Fibroblast of skin of left biceps (primary cell): ENCODE data around the gene RAPGEF1.

Experiments used
- DNase-seq, 2 experiments: peaks; one replicate each; pipeline ENCODE4 v3.0.0-alpha.2; 2013; ENCODE audit warnings: low read depth in 2 of 2

RAPGEF1 gene

GRCh38 chr9:131605770-131606590 is 133.9 kb downstream of the RAPGEF1 start:
- DNase-seq: no peak

GRCh38 chr9:131603711-131604439 is 136.0 kb downstream of the RAPGEF1 start:
- no peak for DNase-seq

GRCh38 chr9:131603199-131603598 is 136.7 kb downstream of the RAPGEF1 start:
- DNase-seq: no peak

GRCh38 chr9:131601683-131602181 is 138.1 kb downstream of the RAPGEF1 start:
- no peak for DNase-seq

- DNase-seq: no peak
These were observed 141.8 kb downstream of the RAPGEF1 start for GRCh38 chr9:131598121-131598520.

GRCh38 chr9:131597246-131597645 is 142.6 kb downstream of the RAPGEF1 start:
- no peak for DNase-seq

GRCh38 chr9:131596430-131596743 is 143.5 kb downstream of the RAPGEF1 start:
- no peak for DNase-seq

- DNase-seq: no peak
These were observed 144.0 kb downstream of the RAPGEF1 start for GRCh38 chr9:131595696-131596429.

GRCh38 chr9:131594906-131595665 is 144.8 kb downstream of the RAPGEF1 start:
- DNase-seq: no peak

GRCh38 chr9:131593936-131594665 is 145.8 kb downstream of the RAPGEF1 start:
- DNase-seq: no peak

GRCh38 chr9:131593091-131593820 is 146.6 kb downstream of the RAPGEF1 start:
- no peak for DNase-seq

GRCh38 chr9:131591845-131592208 is 148.0 kb downstream of the RAPGEF1 start:
- DNase-seq: no peak

- DNase-seq: peak in 1 of 2 experiments; percentile 12
These were observed 148.7 kb downstream of the RAPGEF1 start for GRCh38 chr9:131590907-131591844.

- DNase-seq: no peak
These were observed 149.4 kb downstream of the RAPGEF1 start for GRCh38 chr9:131590449-131590848.

GRCh38 chr9:131589993-131590392 is 149.9 kb downstream of the RAPGEF1 start:
- DNase-seq: no peak

- no peak for DNase-seq
These were observed 150.7 kb downstream of the RAPGEF1 start for GRCh38 chr9:131589124-131589711.

- DNase-seq: no peak
These were observed 151.5 kb downstream of the RAPGEF1 start for GRCh38 chr9:131588396-131588795.

- no peak for DNase-seq
These were observed 152.0 kb downstream of the RAPGEF1 start for GRCh38 chr9:131587906-131588305.

GRCh38 chr9:131587331-131587730 is 152.5 kb downstream of the RAPGEF1 start:
- DNase-seq: no peak
